ENCODE results near the gene PBRM1. TPM values are rescaled to one million over a fixed set of nuclear protein-coding genes. Genes with fewer than 3 reads are reported as not detected.

PBRM1 gene
- polyA plus RNA-seq, 1 donor from 2014 or later, result 81.1 TPM

DNA sequence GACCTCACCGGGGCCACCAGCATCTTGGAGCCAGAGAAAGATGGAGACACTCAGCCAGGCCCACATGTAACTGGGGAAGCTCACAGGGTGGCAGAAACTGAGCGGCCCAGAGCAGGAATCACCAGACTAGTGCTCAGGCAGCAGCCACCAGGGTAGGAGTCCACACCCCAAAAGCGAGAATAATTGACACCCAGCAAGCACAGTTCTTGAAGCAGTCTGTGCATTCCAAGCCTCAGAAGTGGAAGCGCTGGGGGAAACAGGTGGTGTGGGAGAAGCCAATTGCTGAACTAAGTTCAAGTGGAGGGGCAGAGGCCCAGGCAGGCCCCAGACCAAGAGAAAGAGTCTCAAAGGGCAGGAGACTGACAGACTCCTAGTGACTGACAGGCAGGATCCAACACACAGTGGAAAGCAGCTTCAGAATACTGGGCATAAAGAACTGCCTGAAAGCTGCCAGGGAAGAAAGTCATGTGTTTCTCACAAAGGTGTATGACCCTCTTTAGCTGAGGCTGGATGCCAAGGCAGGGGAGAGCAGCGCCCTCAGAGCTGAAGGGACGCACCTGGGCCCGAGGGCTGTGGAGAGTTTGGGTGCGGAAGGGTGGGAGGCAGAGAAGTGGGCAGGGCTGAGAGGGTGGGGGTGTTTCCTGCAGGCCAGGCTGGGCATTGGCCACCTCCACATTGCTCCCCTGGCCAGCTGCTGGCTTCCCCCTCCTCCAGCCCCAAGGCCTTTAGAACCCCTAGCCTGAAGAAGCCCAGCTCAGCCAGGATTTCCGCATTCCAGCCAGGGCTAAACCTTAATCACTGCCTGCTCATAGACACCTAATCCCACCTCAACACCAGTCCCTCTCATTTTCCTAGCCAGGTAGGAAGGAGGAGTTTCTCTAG lies 159.8 kb downstream of the PBRM1 start:
- Mint-ChIP-seq H3K4me1 (no peaks in the 10 kb centered on the region), H3K27me3 (no peaks in the 10 kb centered on the region), H3K4me3 (no peak overlapping the region), H3K27ac (peak overlapping the region in 1 of 3 donors; percentile 28), H3K36me3 (peaks cover 2% of the 10 kb centered on the region), H3K9me3 (no peaks in the 10 kb centered on the region)

DNA sequence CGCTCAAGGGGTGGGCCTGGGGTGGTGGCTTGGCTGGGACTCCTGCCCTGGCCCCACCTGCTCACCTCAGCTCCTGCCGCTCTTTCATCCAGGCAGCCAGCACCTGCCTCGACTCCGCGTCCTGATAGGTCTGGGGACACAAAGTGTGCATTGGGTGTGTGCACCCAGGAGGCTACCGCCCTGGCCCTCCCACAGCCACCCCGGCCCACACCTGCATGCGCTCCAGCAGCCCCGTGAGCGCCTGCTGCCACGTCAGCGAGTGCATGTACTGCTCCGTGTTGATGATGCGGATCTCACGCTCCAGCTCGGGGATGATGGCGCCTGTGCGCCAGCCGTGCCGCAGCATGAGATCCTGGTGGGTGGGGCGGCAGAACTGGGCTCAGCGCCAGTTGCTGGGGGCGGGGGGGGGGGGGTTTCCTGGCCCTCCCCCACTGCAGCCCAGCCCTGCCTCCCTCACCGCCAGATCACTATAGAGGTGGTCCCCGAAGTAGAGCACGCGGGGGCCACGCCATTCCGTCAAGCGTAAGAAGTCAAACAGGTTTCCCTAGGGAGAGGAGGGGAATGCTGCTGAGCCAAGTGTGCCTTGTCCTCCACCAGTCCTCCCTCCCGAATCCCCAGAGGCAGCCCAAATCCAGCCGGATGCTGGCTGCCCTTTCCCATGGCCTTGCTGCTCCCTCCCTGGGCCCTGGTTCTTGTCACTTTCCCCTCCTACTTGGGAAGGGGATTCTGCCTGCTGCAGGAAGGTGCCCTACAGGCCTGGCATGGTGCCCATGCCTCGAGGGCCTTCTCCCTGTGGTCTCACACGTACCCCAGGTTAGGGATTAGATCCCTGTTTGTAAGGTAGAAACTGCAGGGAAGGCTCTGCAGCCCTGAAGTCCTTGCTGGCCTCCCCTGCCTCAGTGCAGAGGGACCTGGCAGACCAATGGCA lies 160.7 kb downstream of the PBRM1 start:
- H3K9me3 Mint-ChIP-seq, result no peaks in the 10 kb centered on the region
- peak overlapping the region in 1 of 3 donors; percentile 28 for H3K27ac Mint-ChIP-seq
- H3K4me3 Mint-ChIP-seq, result no peak overlapping the region
- H3K4me1 Mint-ChIP-seq, result no peaks in the 10 kb centered on the region
- H3K36me3 Mint-ChIP-seq, result peaks cover 2% of the 10 kb centered on the region
- H3K27me3 Mint-ChIP-seq, result no peaks in the 10 kb centered on the region

DNA sequence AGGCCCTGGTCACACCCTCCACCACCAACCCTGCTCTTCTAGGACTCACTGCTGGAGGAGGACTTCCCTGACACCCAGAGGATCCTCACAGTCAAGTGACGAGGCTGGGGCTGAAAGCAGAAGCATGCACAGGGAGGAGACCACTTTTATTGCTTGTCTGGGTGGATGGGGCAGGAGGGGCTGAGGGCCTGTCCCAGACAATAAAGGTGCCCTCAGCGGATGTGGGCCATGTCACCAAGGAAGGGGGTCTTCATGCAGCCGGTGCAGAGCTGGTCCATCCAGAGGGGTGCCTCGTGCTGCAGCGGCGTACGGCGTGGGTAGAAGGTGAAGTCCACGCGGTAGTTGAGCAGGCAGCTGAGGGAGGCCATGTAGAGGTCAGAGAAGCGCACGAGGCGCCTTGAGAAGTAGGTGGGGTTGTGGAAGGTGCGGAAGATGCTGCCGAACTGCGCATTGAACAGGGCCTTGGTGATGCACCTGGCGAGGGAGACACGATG lies 161.4 kb downstream of the PBRM1 start:
- Mint-ChIP-seq H3K27ac (peak overlapping the region in 1 of 3 donors; percentile 60), H3K36me3 (peaks cover 2% of the 10 kb centered on the region), H3K9me3 (no peaks in the 10 kb centered on the region), H3K4me3 (no peak overlapping the region), H3K4me1 (no peaks in the 10 kb centered on the region), H3K27me3 (no peaks in the 10 kb centered on the region)

DNA sequence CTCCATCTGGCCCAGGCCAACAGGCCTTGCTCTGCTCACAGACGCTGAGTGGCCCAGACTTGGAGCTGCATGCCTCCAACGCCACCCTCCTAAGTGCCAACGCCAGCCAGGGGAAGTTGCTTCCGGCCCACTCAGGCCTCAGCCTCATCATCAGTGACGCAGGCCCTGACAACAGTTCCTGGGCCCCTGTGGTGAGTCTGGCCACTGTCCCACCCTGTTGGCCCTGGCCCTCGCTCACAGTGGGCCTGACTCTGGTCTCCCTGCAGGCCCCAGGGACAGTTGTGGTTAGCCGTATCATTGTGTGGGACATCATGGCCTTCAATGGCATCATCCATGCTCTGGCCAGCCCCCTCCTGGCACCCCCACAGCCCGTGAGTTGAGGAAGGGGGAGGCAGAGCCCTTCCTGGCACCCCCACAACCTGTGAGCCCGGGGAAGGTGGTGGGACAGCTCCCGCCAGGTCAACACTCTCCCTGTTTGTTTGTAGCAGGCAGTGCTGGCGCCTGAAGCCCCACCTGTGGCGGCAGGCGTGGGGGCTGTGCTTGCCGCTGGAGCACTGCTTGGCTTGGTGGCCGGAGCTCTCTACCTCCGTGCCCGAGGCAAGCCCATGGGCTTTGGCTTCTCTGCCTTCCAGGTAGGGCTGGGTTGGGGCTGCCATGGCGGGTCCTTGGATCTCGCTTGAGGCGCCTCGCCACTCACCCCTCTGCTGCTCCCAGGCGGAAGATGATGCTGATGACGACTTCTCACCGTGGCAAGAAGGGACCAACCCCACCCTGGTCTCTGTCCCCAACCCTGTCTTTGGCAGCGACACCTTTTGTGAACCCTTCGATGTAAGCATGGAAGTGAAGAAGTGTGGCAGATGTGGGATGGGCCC lies 162.1 kb downstream of the PBRM1 start:
- H3K27ac Mint-ChIP-seq, result no peak overlapping the region

DNA sequence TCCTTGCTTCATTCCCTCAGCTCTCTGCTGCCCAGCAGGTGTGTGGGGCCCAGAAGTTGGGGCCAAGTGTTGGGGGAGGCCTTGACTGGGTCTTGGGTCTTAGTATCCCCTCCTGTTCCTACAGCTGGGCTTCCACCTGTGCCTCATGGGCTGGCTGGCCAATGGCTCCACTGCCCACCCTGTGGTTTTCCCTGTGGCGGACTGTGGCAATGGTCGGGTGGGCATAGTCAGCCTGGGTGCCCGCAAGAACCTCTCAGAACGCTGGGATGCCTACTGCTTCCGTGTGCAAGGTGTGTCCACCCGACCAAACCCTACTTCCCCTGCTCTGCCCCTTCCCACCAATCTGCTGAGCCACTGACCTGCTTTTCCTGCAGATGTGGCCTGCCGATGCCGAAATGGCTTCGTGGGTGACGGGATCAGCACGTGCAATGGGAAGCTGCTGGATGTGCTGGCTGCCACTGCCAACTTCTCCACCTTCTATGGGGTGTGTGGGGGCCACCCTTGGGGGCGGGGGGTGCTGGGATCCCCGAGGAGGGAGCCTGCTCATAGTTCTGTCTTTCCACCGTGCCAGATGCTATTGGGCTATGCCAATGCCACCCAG lies 163.0 kb downstream of the PBRM1 start:
- no peaks in the 10 kb centered on the region for H3K27me3 Mint-ChIP-seq
- no peak overlapping the region for H3K4me3 Mint-ChIP-seq
- no peak overlapping the region for H3K27ac Mint-ChIP-seq
- H3K36me3 Mint-ChIP-seq, result peaks cover 2% of the 10 kb centered on the region
- no peaks in the 10 kb centered on the region for H3K9me3 Mint-ChIP-seq
- H3K4me1 Mint-ChIP-seq, result no peaks in the 10 kb centered on the region

More for the DNA sequence above, 162.1 kb downstream of the PBRM1 start:
- H3K36me3 Mint-ChIP-seq, result peaks cover 2% of the 10 kb centered on the region
- H3K27me3 Mint-ChIP-seq, result no peaks in the 10 kb centered on the region
- H3K4me3 Mint-ChIP-seq, result no peak overlapping the region
- H3K9me3 Mint-ChIP-seq, result no peaks in the 10 kb centered on the region
- no peaks in the 10 kb centered on the region for H3K4me1 Mint-ChIP-seq

DNA sequence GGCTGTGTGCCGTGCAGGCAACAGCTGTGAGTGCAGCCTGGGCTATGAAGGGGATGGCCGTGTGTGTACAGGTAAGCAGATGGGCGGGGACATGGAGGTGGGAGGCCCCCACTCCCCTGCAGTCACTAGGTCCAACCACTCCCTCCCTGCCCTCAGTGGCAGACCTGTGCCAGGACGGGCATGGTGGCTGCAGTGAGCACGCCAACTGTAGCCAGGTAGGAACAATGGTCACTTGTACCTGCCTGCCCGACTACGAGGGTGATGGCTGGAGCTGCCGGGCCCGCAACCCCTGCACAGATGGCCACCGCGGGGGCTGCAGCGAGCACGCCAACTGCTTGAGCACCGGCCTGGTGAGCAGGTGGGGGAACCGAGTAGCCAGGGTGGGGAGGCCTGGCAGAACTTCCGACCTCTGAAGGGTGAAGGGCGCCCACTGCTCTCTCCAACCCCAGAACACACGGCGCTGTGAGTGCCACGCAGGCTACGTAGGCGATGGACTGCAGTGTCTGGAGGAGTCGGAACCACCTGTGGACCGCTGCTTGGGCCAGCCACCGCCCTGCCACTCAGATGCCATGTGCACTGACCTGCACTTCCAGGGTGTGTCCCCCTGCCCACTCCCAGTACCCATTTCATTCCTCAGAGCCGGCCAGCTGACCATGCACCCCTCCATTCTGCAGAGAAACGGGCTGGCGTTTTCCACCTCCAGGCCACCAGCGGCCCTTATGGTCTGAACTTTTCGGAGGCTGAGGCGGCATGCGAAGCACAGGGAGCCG lies 163.6 kb downstream of the PBRM1 start:
- H3K9me3 Mint-ChIP-seq, result no peaks in the 10 kb centered on the region
- H3K27me3 Mint-ChIP-seq, result no peaks in the 10 kb centered on the region
- peaks cover 2% of the 10 kb centered on the region for H3K36me3 Mint-ChIP-seq
- H3K27ac Mint-ChIP-seq, result no peak overlapping the region
- no peaks in the 10 kb centered on the region for H3K4me1 Mint-ChIP-seq
- H3K4me3 Mint-ChIP-seq, result no peak overlapping the region

DNA sequence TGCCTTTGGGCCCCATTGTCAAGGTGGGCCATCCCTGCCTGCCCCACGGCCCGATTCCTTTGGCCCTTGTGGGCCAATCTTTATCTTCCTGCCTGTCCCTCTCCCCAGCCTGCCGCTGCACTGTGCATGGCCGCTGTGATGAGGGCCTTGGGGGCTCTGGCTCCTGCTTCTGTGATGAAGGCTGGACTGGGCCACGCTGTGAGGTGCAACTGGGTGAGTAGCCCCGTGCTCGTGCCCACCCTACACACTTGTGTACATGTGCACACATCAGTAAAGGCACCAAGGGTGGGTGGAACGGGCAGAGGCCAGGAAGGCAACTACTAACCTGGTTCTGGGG lies 164.3 kb downstream of the PBRM1 start:
- Mint-ChIP-seq H3K4me3 (no peak overlapping the region), H3K4me1 (no peaks in the 10 kb centered on the region), H3K27me3 (no peaks in the 10 kb centered on the region), H3K9me3 (no peaks in the 10 kb centered on the region), H3K27ac (no peak overlapping the region), H3K36me3 (peaks cover 2% of the 10 kb centered on the region)

DNA sequence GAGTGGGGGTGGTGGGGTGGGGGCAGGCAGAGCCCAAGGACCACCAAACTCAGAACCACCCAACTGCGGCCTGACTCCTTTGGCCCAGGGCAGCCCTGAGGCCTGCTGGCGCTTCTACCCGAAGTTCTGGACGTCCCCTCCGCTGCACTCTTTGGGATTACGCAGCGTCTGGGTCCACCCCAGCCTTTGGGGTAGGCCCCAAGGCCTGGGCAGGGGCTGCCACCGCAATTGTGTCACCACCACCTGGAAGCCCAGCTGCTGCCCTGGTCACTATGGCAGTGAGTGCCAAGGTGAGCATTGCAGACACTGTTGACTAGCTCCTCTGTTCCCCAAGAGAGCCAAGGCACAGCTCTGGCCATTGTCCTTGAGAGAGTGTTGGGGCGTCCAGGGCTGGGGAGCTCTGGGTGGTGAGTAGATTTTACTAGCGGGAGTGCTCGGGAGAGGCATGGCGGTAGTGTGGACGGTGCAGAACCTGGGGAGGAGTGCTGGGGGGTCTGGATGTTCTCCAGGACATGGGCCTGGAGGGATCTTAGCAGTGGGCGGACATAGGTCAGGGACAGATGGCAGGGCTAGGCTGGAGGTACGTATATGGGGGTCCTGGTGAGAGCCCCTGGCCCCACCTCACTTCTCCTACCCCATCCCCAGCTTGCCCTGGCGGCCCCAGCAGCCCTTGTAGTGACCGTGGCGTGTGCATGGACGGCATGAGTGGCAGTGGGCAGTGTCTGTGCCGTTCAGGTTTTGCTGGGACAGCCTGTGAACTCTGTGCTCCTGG lies 164.8 kb downstream of the PBRM1 start:
- Mint-ChIP-seq H3K4me1 (no peaks in the 10 kb centered on the region), H3K4me3 (no peak overlapping the region), H3K9me3 (no peaks in the 10 kb centered on the region), H3K27me3 (no peaks in the 10 kb centered on the region), H3K36me3 (peaks cover 2% of the 10 kb centered on the region), H3K27ac (no peak overlapping the region)

DNA sequence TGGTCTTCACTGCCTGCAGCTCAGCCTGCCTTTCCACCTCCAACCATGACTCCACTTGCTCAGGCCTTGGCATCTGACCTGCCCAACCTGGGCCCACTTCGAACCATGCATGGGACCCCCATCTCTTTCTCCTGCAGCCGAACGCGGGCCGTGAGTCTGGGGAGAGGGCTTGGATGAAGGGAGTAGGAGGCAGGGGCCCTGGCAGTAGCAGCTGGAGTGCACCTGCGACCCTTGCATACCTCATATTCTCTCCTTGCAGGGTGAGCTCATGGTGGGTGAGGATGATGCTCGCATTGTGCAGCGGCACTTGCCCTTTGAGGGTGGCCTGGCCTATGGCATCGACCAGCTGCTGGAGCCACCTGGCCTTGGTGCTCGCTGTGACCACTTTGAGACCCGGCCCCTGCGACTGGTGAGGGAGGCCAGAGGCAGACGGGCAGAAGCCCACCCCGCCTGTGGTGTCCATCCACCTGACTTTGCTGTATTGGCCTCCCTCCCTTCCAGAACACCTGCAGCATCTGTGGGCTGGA lies 165.5 kb downstream of the PBRM1 start:
- Mint-ChIP-seq H3K27ac (no peak overlapping the region), H3K9me3 (no peaks in the 10 kb centered on the region), H3K4me3 (no peak overlapping the region), H3K4me1 (no peaks in the 10 kb centered on the region), H3K36me3 (peaks cover 2% of the 10 kb centered on the region), H3K27me3 (no peaks in the 10 kb centered on the region)

DNA sequence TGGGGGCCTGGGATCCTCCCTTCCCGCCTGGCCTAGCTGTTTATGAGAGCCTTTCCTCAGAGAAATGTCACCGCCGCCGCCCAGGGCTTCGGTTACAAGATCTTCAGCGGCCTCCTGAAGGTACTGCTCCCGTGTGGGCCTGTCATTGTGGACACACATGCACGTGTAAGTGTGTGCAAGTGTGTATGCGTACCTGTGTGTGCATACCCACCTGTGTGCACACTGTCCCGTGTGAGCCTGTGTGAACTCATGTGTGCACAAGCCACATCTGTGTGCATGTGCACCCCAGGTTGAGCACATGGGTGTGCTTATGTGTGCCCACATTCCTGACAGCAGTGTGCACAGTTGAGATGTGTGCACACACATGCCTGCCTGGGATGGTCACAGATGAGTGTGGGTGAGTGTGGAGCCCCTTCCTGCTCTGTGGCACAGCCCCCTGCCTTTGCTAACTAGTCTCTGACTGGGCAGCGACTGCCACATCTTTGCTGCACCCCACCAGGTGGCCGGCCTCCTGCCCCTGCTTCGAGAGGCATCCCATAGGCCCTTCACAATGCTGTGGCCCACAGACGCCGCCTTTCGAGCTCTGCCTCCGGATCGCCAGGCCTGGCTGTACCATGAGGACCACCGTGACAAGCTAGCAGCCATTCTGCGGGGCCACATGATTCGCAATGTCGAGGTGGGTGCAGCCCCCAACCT lies 166.1 kb downstream of the PBRM1 start:
- no peak overlapping the region for H3K4me3 Mint-ChIP-seq
- H3K27me3 Mint-ChIP-seq, result no peaks in the 10 kb centered on the region
- no peaks in the 10 kb centered on the region for H3K9me3 Mint-ChIP-seq
- H3K4me1 Mint-ChIP-seq, result no peaks in the 10 kb centered on the region
- H3K36me3 Mint-ChIP-seq, result peaks cover 2% of the 10 kb centered on the region
- H3K27ac Mint-ChIP-seq, result no peak overlapping the region

DNA sequence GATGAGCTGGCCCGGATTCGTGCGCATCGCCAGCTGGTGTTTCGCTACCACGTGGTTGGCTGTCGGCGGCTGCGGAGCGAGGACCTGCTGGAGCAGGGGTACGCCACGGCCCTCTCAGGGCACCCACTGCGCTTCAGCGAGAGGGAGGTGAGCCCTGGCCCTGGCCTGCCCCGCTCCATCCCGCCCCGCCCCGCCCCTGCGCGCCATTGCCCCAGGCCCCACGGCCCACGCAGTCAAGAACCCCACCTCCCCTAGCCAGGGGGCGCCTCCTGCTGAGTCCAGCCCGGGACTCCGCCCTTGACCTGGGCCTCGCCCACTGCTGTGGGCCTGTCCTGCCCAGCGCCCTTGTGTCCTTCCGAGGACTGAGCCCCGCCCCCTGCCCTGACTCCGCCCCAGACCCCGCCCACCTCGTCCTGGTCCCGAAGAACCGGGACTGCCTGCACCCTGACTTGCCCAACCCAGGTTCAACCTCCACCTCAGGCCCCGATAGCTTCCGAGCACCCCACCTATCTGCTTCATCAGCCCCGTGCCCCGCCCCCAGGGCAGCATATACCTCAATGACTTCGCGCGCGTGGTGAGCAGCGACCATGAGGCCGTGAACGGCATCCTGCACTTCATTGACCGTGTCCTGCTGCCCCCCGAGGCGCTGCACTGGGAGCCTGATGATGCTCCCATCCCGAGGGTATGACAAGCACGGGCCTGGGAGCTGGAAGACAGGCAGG lies 166.8 kb downstream of the PBRM1 start:
- Mint-ChIP-seq H3K4me3 (no peak overlapping the region), H3K27me3 (no peaks in the 10 kb centered on the region), H3K9me3 (no peaks in the 10 kb centered on the region), H3K27ac (no peak overlapping the region), H3K36me3 (no peaks in the 10 kb centered on the region), H3K4me1 (no peaks in the 10 kb centered on the region)

All from IgD-negative memory B cell (primary cell).